Spinal cord (tissue), 10 donors: Measurements from ENCODE around the gene DGKZ. TPM values are rescaled to one million over a fixed set of nuclear protein-coding genes. Genes with fewer than 3 reads are reported as not detected.
"Not testable (repeated sequence)": the region's sequence is repeated elsewhere in the genome, so short reads cannot be mapped to it uniquely, and the experiment has no call there.

Source experiments
- DNase-seq, 6 donors: peaks; one replicate each; pipeline versions ENCODE4 v3.0.0 to v3.0.0-alpha.2; 2013 to 2015; ENCODE audit warnings: low spot score in 6 of 6, low read depth in 4 of 6
- H3K27ac ChIP-seq: one replicate; pipeline ENCODE4 v1.5.1; 2013; ENCODE audit warnings: low read depth, low read length, control low read depth
- H3K27me3 ChIP-seq: one replicate; pipeline ENCODE4 v1.6.1; 2013; ENCODE audit warnings: low read length; ENCODE audit not compliant: control insufficient read depth, insufficient read depth
- H3K36me3 ChIP-seq: one replicate; pipeline ENCODE4 v1.6.1; 2013; ENCODE audit warnings: low read length; ENCODE audit not compliant: control insufficient read depth, insufficient read depth
- H3K4me1 ChIP-seq: one replicate; pipeline ENCODE4 v1.6.1; 2013; ENCODE audit warnings: low read length; ENCODE audit not compliant: control insufficient read depth, insufficient read depth
- H3K4me3 ChIP-seq: one replicate; pipeline ENCODE4 v1.5.1; 2013; ENCODE audit warnings: low read depth, low read length, control low read depth
- H3K9me3 ChIP-seq: one replicate; pipeline ENCODE4 v1.6.1; 2013; ENCODE audit warnings: low read length; ENCODE audit not compliant: control insufficient read depth, insufficient read depth
- WGBS: methylation state at CpG from one replicate; pipeline ENCODE4 v1.1.5; 2013; ENCODE audit warnings: missing lambda C conversion rate; ENCODE audit not compliant: insufficient coverage; 5-methylcytosine and 5-hydroxymethylcytosine counted together
- long read RNA-seq, 4 donors: transcript quantifications; one replicate each; lab custom pipeline, GENCODE V29; 2026
- polyA plus RNA-seq, 2 donors: library from polyadenylated mRNA; unstranded; fragments of 120-200 nt; gene quantifications; one replicate each; pipeline ENCODE4 v1.2.1, GENCODE V29; 2013; ENCODE audit not compliant: insufficient read length in 2 of 2
- total RNA-seq, 2 donors: library from RNA; depleted of rRNA in 1 of 2; stranded (reverse); fragments of 120-200 nt in 1 of 2; fragments of >200 nt in 1 of 2; gene quantifications; one replicate each; pipeline versions ENCODE4 v1.2.3 to v1.2.4, GENCODE V29; 2013 to 2014
- donor health status: healthy.

The DGKZ gene, protein sequence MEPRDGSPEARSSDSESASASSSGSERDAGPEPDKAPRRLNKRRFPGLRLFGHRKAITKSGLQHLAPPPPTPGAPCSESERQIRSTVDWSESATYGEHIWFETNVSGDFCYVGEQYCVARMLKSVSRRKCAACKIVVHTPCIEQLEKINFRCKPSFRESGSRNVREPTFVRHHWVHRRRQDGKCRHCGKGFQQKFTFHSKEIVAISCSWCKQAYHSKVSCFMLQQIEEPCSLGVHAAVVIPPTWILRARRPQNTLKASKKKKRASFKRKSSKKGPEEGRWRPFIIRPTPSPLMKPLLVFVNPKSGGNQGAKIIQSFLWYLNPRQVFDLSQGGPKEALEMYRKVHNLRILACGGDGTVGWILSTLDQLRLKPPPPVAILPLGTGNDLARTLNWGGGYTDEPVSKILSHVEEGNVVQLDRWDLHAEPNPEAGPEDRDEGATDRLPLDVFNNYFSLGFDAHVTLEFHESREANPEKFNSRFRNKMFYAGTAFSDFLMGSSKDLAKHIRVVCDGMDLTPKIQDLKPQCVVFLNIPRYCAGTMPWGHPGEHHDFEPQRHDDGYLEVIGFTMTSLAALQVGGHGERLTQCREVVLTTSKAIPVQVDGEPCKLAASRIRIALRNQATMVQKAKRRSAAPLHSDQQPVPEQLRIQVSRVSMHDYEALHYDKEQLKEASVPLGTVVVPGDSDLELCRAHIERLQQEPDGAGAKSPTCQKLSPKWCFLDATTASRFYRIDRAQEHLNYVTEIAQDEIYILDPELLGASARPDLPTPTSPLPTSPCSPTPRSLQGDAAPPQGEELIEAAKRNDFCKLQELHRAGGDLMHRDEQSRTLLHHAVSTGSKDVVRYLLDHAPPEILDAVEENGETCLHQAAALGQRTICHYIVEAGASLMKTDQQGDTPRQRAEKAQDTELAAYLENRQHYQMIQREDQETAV
- total RNA-seq (10 to 100 TPM; 27.1 to 38.1 TPM), polyA plus RNA-seq (10 to 100 TPM; 69.7 to 83.2 TPM)
- long read RNA-seq, donor 1, partial matches to known transcripts: 18 of 21 reads
- long read RNA-seq, donor 1, other reads (novel, unspliced or antisense): 0 of 21 reads
- long read RNA-seq, donor 2, partial matches to known transcripts: 0 of 1 reads
- long read RNA-seq, donor 2, other reads (novel, unspliced or antisense): 0 of 1 reads
- long read RNA-seq, donor 3, partial matches to known transcripts: 0 of 4 reads
- long read RNA-seq, donor 3, other reads (novel, unspliced or antisense): 0 of 4 reads
- long read RNA-seq, donor 4, partial matches to known transcripts: 16 of 20 reads
- long read RNA-seq, donor 4, other reads (novel, unspliced or antisense): 0 of 20 reads

DNA sequence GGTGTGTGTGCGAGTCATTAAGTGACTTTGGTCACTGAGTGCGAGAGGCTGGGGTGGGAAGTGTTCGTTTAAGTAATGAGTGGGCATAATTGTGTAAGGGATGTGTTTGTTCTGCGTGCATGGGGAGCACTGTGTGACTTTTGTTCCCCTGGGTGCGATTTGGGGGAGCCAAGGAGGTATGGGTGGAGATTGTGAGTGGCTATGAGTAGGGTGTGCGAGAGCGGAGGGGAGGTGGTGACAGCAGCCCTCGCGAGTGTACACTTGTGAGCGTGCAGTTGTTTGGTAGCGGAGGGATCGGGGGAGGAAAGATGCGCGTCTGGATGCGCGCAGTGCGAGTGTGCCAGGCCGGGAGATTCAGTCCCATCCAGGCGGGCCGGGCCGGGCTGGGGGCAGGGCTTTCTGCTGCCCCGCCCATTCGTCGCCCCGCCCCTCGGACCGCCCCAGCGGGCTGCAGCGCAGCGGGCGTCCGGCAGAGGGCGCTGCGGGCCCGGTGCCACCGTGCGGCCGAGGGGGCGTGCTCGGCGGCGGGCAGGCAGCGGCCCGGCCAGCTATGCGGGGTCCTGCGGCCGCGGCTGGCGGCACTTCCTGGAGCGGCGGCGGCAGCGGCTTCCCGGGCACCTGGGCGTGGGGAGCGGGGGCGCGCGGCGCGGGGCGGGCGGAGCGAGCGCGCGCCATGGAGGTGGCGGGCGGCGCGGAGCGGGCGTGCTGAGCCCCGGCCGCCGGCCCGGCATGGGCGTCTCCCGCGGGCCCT, at the start of gene DGKZ:
Gene DGKZ, plus strand, starts transcription at position 578 of the 751 bp plus-strand sequence. CDS start 197 bp downstream, outside the sequence.
- Histone ChIP-seq H3K27ac (no peak within 1 kb of the TSS), H3K4me3 (peak within 1 kb of the TSS; percentile 68), H3K36me3 (peaks cover 26% of the 10 kb centered on the region), H3K4me1 (peaks cover 41% of the 10 kb centered on the region), H3K27me3 (no peaks in the 10 kb centered on the region), H3K9me3 (no peaks in the 10 kb centered on the region)
- WGBS: 8% methylated on average over 80 of the region's 80 CpGs
- DNase-seq: peak; percentile 70 to 94 (median 76)

DNA sequence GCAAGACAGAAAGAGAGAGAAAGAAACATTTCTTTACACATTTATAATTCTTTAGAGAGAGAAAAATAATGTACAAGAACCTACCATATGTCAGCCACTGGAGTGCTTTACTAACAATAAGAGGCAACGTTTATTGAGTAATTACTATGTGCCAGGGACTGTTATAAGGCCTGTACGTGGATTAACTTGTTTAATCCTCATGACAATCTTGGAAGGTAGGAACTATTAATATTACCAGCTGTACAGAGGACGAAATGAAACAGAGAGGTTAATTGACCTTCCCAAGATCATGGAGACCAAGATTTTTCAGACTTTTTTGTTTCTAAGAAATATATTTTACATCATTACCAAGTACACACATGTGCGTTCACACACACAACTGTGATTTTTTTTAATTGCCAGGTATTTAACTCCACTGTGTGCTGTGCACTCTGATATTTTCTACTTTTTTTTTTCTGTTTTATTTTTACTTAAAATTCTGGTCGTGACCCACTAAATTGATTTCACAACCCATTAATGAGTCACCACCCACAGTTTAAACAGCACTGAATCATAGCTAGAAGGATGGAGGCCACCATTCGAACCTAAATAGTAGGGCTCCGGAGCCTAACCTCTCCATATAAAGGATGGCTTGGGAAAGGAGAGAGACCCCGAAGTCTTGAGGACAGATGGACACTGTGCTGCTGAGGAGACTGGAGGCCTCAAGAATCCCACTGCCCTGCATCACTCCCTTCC, 48.4 kb upstream of the DGKZ start:
- Histone ChIP-seq H3K9me3 (no peaks in the 10 kb centered on the region), H3K36me3 (peaks cover 3% of the 10 kb centered on the region), H3K27ac (no peak overlapping the region), H3K27me3 (peaks cover 18% of the 10 kb centered on the region), H3K4me3 (no peak overlapping the region), H3K4me1 (peaks cover 33% of the 10 kb centered on the region)
- no peak for DNase-seq
- WGBS: 100% methylated on average over 1 of the region's 8 CpGs

DNA sequence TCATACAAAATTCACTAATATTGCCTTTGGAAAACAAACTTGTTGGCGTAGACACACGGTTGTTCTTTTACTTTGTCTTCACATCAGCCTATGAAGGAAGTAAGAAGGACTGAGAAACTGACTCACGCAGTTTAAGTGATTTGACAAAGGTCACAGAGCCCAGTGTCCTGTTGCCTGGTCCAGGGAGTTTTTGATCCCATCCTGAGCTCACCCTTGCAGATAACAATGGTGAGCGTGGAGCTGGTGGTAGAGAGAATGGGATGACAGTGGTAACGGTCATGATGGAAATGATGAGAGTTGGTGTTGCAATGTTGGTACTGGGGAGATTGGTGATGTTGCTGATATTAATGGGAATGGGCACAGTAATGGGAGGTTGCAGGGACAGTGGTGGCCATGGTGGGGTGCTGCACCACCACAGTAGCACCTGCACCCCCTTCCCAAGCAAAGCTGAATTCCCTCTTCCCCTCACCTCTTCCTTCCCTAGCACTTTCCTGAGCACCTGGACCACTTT, 47.8 kb upstream of the DGKZ start:
- no peak overlapping the region for H3K27ac ChIP-seq

DNA sequence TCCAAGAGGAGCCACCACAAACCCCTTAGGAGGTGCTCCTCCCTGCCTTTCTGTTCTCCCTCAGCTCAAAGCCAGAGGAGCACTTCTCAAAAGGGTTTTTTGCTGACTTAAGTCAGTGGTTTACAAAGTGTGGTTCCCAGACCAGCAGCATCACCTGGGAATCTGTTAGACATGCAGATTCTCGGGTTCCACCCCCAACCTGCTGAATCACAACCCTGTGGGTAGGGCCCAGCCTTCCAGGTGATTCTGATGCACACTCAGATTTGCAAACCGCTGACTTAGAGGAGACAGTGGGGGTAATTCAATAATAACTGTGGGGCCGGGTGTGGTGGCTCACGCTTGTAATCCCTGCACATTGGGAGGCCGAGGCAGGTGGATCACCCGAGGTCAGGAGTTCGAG, 47.0 kb upstream of the DGKZ start:
- Histone ChIP-seq H3K27ac (no peak overlapping the region), H3K36me3 (peaks cover 6% of the 10 kb centered on the region), H3K4me1 (peaks cover 22% of the 10 kb centered on the region), H3K4me3 (no peak overlapping the region), H3K9me3 (no peaks in the 10 kb centered on the region), H3K27me3 (peaks cover 18% of the 10 kb centered on the region)
- WGBS: 98% methylated on average over 7 of the region's 7 CpGs
- no peak for DNase-seq

More for the DNA sequence above, 47.8 kb upstream of the DGKZ start:
- peaks cover 29% of the 10 kb centered on the region for H3K4me1 ChIP-seq
- DNase-seq: no peak
- no peak overlapping the region for H3K4me3 ChIP-seq
- H3K9me3 ChIP-seq: no peaks in the 10 kb centered on the region
- H3K36me3 ChIP-seq: peaks cover 3% of the 10 kb centered on the region
- 83% methylated on average over 3 of the region's 5 CpGs for WGBS
- peaks cover 18% of the 10 kb centered on the region for H3K27me3 ChIP-seq

DNA sequence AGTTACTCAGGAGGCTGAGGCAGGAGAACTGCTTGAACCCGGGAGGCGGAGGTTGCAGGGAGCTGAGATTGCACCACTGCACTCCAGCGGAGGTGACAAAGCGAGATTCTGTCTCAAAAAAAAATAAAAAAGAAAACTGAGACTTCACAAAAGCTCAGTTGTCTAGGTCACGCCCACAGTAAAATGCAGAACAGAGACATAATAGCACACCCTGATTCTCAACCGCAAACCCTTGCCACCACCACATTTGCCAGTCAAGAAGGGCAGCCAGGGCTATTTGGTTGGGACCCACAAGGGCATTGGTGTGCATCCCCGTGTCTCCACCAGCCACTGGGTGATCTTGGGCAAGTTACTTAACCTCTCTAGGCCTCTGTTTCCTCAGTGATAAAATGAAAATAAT, 44.4 kb upstream of the DGKZ start:
- Histone ChIP-seq H3K27me3 (no peaks in the 10 kb centered on the region), H3K4me1 (no peaks in the 10 kb centered on the region)
- WGBS: 89% methylated on average over 6 of the region's 7 CpGs

DNA sequence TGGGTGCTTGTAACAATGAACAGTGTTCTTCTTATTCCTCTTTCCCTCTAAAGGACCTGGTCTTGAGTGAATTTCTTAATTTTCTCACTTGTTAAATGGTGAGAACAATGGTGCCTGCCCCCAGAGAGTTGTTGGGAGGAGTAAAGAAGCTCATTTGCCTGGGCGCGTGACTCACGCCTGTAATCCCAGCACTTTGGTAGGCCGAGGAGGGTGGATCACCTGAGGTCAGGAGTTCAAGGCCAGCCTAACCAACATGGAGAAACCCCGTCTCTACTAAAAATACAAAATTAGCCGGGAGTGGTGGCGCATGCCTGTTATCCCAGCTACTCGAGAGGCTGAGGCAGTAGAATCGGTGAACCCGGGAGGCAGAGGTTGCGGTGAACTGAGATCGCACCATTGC, 43.2 kb upstream of the DGKZ start:
- H3K4me3 ChIP-seq, H3K27me3 ChIP-seq, DNase-seq, H3K27ac ChIP-seq, H3K4me1 ChIP-seq, H3K9me3 ChIP-seq: not testable (repeated sequence)
- WGBS: 92% methylated on average over 11 of the region's 12 CpGs
- H3K36me3 ChIP-seq: peaks cover 10% of the 10 kb centered on the region

More for the DNA sequence above, 44.4 kb upstream of the DGKZ start:
- DNase-seq: no peak
- Histone ChIP-seq H3K9me3 (no peaks in the 10 kb centered on the region), H3K36me3 (peaks cover 10% of the 10 kb centered on the region), H3K27ac (no peak overlapping the region), H3K4me3 (no peak overlapping the region)

DNA sequence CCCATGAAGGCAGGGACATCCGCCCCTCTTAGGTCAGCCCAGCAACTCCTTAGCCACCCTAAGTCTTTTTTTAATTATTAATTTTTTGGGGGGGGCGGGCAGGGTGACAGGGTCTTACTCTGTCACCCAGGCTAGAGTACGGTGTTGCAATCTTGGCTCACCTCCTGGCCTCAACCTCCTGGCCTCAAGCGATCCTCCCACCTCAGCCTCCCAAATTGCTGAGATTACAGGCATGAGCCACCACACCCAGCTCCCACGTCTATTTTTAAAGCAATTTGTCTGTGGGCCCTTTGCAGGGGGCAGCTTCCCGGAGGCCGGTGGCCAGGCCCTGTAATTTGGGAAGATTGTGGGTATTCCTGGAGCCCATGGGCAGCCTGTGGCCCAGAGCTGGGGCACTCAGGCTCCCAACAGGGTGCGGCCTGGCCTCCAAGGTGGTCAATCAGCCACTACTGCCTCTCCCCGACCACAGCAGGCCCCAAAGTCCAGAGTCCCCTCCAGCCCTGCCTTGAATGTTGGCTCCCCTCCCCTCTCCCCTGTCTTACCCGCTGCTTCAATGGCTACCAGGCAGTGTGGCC, 42.6 kb upstream of the DGKZ start:
- H3K27ac ChIP-seq: no peak overlapping the region
- 94% methylated on average over 7 of the region's 10 CpGs for WGBS
- no peaks in the 10 kb centered on the region for H3K27me3 ChIP-seq
- H3K9me3 ChIP-seq: no peaks in the 10 kb centered on the region
- peaks cover 10% of the 10 kb centered on the region for H3K36me3 ChIP-seq
- no peak overlapping the region for H3K4me3 ChIP-seq
- peaks cover 9% of the 10 kb centered on the region for H3K4me1 ChIP-seq
- DNase-seq: no peak

DNA sequence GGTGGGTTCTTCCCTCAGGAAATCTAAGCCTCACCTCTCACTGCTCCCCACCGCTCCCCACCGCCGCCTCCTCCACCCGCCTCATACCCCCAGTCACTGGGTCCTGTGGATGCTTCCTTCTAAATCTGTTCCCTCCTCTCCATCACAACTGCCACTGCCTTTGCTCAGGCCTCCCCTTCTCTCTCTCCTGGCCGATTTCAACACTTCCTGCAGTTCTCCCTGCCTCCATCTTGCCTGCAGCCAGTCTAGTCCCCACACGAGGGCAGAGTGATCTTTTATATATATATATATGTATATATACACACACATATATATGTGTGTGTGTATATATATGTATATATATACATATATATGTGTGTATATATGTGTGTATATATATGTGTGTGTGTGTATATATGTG, 42.0 kb upstream of the DGKZ start:
- Histone ChIP-seq H3K4me1 (peaks cover 9% of the 10 kb centered on the region), H3K27ac (no peak overlapping the region), H3K27me3 (no peaks in the 10 kb centered on the region), H3K36me3 (peaks cover 7% of the 10 kb centered on the region), H3K4me3 (no peak overlapping the region), H3K9me3 (no peaks in the 10 kb centered on the region)
- WGBS: 100% methylated on average over 4 of the region's 6 CpGs
- peak in 2 of 6 donors; percentile 31 to 56 for DNase-seq
